GM18507 (cell line): ENCODE results near the gene TTLL11.

Source experiments
- DNase-seq: peaks from one replicate; pipeline ENCODE4 v3.0.0; 2011; ENCODE audit warnings: low read depth; ENCODE audit not compliant: insufficient read length; ENCODE audit errors: extremely low spot score
- FAIRE-seq: peaks from 2 replicates; lab custom pipeline; 2011; peaks lifted over from hg19 to GRCh38; lab: Jason Lieb, UNC

TTLL11 gene

GRCh38 chr9:121954477-121955140 lies 138.5 kb downstream of the TTLL11 start:
- FAIRE-seq (no peak), DNase-seq (no peak)

GRCh38 chr9:121952611-121953010 lies 140.5 kb downstream of the TTLL11 start:
- DNase-seq, result no peak
- no peak for FAIRE-seq

- FAIRE-seq (no peak), DNase-seq (no peak)
These were observed 142.2 kb downstream of the TTLL11 start for GRCh38 chr9:121950866-121951265.

- FAIRE-seq (no peak), DNase-seq (no peak)
These were observed 142.7 kb downstream of the TTLL11 start for GRCh38 chr9:121950441-121950840.

GRCh38 chr9:121949766-121950165 lies 143.3 kb downstream of the TTLL11 start:
- FAIRE-seq (no peak), DNase-seq (no peak)

GRCh38 chr9:121949364-121949763 lies 143.7 kb downstream of the TTLL11 start:
- DNase-seq (no peak), FAIRE-seq (no peak)

- DNase-seq, result no peak
These were observed 145.3 kb downstream of the TTLL11 start for GRCh38 chr9:121947775-121948174.

GRCh38 chr9:121946465-121946864 lies 146.6 kb downstream of the TTLL11 start:
- no peak for FAIRE-seq
- no peak for DNase-seq

More at GRCh38 chr9:121947775-121948174, 145.3 kb downstream of the TTLL11 start:
- no peak for FAIRE-seq

GRCh38 chr9:121945849-121946248 lies 147.3 kb downstream of the TTLL11 start:
- DNase-seq, result no peak
- FAIRE-seq, result no peak

GRCh38 chr9:121945281-121945680 lies 147.8 kb downstream of the TTLL11 start:
- no peak for DNase-seq
- FAIRE-seq, result no peak

GRCh38 chr9:121944711-121945191 lies 148.4 kb downstream of the TTLL11 start:
- FAIRE-seq, result no peak

GRCh38 chr9:121943463-121943862 lies 149.6 kb downstream of the TTLL11 start:
- no peak for DNase-seq

More at GRCh38 chr9:121944711-121945191, 148.4 kb downstream of the TTLL11 start:
- no peak for DNase-seq

GRCh38 chr9:121942866-121943382 lies 150.2 kb downstream of the TTLL11 start:
- DNase-seq, result no peak
- FAIRE-seq, result no peak

More at GRCh38 chr9:121943463-121943862, 149.6 kb downstream of the TTLL11 start:
- no peak for FAIRE-seq

GRCh38 chr9:121942313-121942712 lies 150.8 kb downstream of the TTLL11 start:
- no peak for FAIRE-seq

GRCh38 chr9:121939643-121940042 lies 153.5 kb downstream of the TTLL11 start:
- FAIRE-seq (no peak), DNase-seq (no peak)

More at GRCh38 chr9:121942313-121942712, 150.8 kb downstream of the TTLL11 start:
- DNase-seq, result no peak

GRCh38 chr9:121938621-121939020 lies 154.5 kb downstream of the TTLL11 start:
- DNase-seq (no peak), FAIRE-seq (no peak)

- FAIRE-seq (peak; percentile 39), DNase-seq (no peak)
These were observed 155.9 kb downstream of the TTLL11 start for GRCh38 chr9:121937240-121937639.

- FAIRE-seq (no peak), DNase-seq (no peak)
These were observed 157.4 kb downstream of the TTLL11 start for GRCh38 chr9:121935739-121936138.

- FAIRE-seq (no peak), DNase-seq (no peak)
These were observed 162.2 kb downstream of the TTLL11 start for GRCh38 chr9:121930956-121931355.

GRCh38 chr9:121929893-121930875 lies 162.9 kb downstream of the TTLL11 start:
- FAIRE-seq (no peak), DNase-seq (no peak)
